NCI-H345 treated with DMSO at 0.1 percent for 48 hours (cell line): Measurements from ENCODE around the gene CLDN25.

Experiments
- DNase-seq: peaks from one replicate; lab custom pipeline; 2025; ENCODE audit not compliant: unreplicated experiment; lab: John Stamatoyannopoulos, UW

The CLDN25 gene

GRCh38 chr11:113806406-113806805 is 26.8 kb downstream of the CLDN25 start:
- no peak for DNase-seq

GRCh38 chr11:113808931-113809330 is 29.3 kb downstream of the CLDN25 start:
- DNase-seq, result no peak

GRCh38 chr11:113814181-113814580 is 34.6 kb downstream of the CLDN25 start:
- no peak for DNase-seq

GRCh38 chr11:113817162-113817561 is 37.6 kb downstream of the CLDN25 start:
- DNase-seq, result no peak

GRCh38 chr11:113817626-113818025 is 38.0 kb downstream of the CLDN25 start:
- DNase-seq, result no peak

- DNase-seq, result no peak
Observed at GRCh38 chr11:113818426-113818825, 38.8 kb downstream of the CLDN25 start.

GRCh38 chr11:113827477-113827876 is 47.9 kb downstream of the CLDN25 start:
- no peak for DNase-seq

- DNase-seq, result no peak
Observed at GRCh38 chr11:113828191-113828590, 48.6 kb downstream of the CLDN25 start.

- no peak for DNase-seq
Observed at GRCh38 chr11:113829751-113830150, 50.2 kb downstream of the CLDN25 start.
